DND-41 (cell line): Measurements from ENCODE around the gene PTPRG.
A peak's percentile ranks its signal among the peaks of the same experiment; 100 is the strongest.

Experiments used
- ATAC-seq: fragments of 200-7000 bp; cut with Tn5 transposase; 3 replicates; pipeline ENCODE4 v1.9.1; 2021; ENCODE audit warnings: low read depth; ENCODE audit not compliant: insufficient read depth
- DNase-seq: peaks from one replicate; pipeline ENCODE4 v3.0.0-alpha.2; 2020
- H2AFZ ChIP-seq: 2 replicates; pipeline ENCODE4 v1.6.0; 2012; ENCODE audit warnings: low read depth, low read length
- H3K27ac ChIP-seq: 2 replicates; pipeline ENCODE4 v1.5.1; 2012; ENCODE audit warnings: low read length, inconsistent platforms
- H3K27me3 ChIP-seq: fragments of 200-600 bp; sonication (generic); 2 replicates; pipeline ENCODE4 v1.6.0; 2012; ENCODE audit warnings: low read length, mild to moderate bottlenecking, inconsistent platforms; ENCODE audit not compliant: insufficient read depth, poor library complexity
- H3K36me3 ChIP-seq: 2 replicates; pipeline ENCODE4 v1.5.1; 2012; ENCODE audit warnings: low read length, inconsistent platforms; ENCODE audit not compliant: insufficient read depth
- H3K4me1 ChIP-seq: 2 replicates; pipeline ENCODE4 v1.5.1; 2012; ENCODE audit warnings: mild to moderate bottlenecking, low read length; ENCODE audit not compliant: insufficient read depth
- H3K4me2 ChIP-seq: 2 replicates; pipeline ENCODE4 v1.6.0; 2012; ENCODE audit warnings: mild to moderate bottlenecking, moderate library complexity, low read length, inconsistent platforms; ENCODE audit not compliant: insufficient read depth
- H3K4me3 ChIP-seq, 2 experiments: fragments of 200-600 bp in 1 of 2; shearing (Covaris generic) in 1 of 2; 2 replicates each; pipeline ENCODE4 v1.5.1; 2012 to 2016; ENCODE audit warnings: inconsistent platforms in 2 of 2, low read length in 2 of 2, mild to moderate bottlenecking in 2 of 2, low read depth in 1 of 2, moderate library complexity in 1 of 2
- H3K79me2 ChIP-seq: 2 replicates; pipeline ENCODE4 v1.6.0; 2012; ENCODE audit warnings: low read length, inconsistent platforms; ENCODE audit not compliant: insufficient read depth
- H3K9ac ChIP-seq: 2 replicates; pipeline ENCODE4 v1.6.0; 2012; ENCODE audit warnings: low read depth, mild to moderate bottlenecking, inconsistent platforms, low read length, moderate library complexity
- H3K9me3 ChIP-seq: 2 replicates; pipeline ENCODE4 v1.5.1; 2012; ENCODE audit warnings: low read length, moderate library complexity, mild to moderate bottlenecking, inconsistent platforms; ENCODE audit not compliant: insufficient read depth, severe bottlenecking
- H4K20me1 ChIP-seq: 2 replicates; pipeline ENCODE4 v1.6.0; 2012; ENCODE audit warnings: low read length; ENCODE audit not compliant: insufficient read depth
- EZH2 ChIP-seq: IDR thresholded peaks from 3 replicates; pipeline ENCODE4 v1.6.1; 2012; ENCODE audit warnings: borderline replicate concordance, low read depth, mild to moderate bottlenecking, moderate library complexity, low read length, inconsistent platforms; ENCODE audit not compliant: severe bottlenecking
- TF ChIP-seq, protein P1 (sequence below): IDR thresholded peaks from 2 replicates; pipeline ENCODE4 v1.5.1; 2012; ENCODE audit warnings: borderline replicate concordance, low read length, moderate library complexity, mild to moderate bottlenecking; ENCODE audit not compliant: poor library complexity, severe bottlenecking; ENCODE audit errors: extremely low read depth

PTPRG gene

DNA sequence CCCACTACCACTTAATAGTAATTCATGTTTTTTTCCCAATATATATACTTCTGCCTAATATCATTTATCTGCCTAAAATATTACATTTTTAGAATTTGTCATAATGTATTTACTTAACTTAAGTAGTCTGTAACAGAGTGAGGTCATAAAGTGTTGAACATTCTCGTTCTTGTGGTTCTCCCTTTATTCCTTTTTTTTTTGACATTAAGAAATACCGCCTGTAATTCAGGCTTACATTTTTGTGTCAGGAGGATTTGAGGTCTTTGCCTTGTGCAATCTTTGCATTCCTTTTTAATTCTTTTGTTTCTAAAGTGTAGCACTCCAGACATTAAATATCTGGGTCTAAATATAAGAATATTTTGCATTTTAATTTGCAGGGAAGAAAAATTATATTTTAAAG lies 315.4 kb downstream of the PTPRG start:
- H3K79me2 ChIP-seq = no peaks in the 10 kb centered on the region
- peaks cover 25% of the 10 kb centered on the region for H3K4me1 ChIP-seq
- H2AFZ ChIP-seq = no peak overlapping the region
- H3K36me3 ChIP-seq = no peaks in the 10 kb centered on the region
- no peak overlapping the region for H3K4me2 ChIP-seq
- no peak overlapping the region for H3K4me3 ChIP-seq
- peaks cover 4% of the 10 kb centered on the region; the same call in 1 of the 2 replicates for H4K20me1 ChIP-seq
- no peak for DNase-seq
- TF ChIP-seq, protein P1, sequence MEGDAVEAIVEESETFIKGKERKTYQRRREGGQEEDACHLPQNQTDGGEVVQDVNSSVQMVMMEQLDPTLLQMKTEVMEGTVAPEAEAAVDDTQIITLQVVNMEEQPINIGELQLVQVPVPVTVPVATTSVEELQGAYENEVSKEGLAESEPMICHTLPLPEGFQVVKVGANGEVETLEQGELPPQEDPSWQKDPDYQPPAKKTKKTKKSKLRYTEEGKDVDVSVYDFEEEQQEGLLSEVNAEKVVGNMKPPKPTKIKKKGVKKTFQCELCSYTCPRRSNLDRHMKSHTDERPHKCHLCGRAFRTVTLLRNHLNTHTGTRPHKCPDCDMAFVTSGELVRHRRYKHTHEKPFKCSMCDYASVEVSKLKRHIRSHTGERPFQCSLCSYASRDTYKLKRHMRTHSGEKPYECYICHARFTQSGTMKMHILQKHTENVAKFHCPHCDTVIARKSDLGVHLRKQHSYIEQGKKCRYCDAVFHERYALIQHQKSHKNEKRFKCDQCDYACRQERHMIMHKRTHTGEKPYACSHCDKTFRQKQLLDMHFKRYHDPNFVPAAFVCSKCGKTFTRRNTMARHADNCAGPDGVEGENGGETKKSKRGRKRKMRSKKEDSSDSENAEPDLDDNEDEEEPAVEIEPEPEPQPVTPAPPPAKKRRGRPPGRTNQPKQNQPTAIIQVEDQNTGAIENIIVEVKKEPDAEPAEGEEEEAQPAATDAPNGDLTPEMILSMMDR = no peak
- TF ChIP-seq EZH2 = no peak
- H3K27me3 ChIP-seq = no peaks in the 10 kb centered on the region
- H3K27ac ChIP-seq = no peak overlapping the region
- no peaks in the 10 kb centered on the region for H3K9me3 ChIP-seq
- ATAC-seq = no peak
- no peak overlapping the region for H3K9ac ChIP-seq

DNA sequence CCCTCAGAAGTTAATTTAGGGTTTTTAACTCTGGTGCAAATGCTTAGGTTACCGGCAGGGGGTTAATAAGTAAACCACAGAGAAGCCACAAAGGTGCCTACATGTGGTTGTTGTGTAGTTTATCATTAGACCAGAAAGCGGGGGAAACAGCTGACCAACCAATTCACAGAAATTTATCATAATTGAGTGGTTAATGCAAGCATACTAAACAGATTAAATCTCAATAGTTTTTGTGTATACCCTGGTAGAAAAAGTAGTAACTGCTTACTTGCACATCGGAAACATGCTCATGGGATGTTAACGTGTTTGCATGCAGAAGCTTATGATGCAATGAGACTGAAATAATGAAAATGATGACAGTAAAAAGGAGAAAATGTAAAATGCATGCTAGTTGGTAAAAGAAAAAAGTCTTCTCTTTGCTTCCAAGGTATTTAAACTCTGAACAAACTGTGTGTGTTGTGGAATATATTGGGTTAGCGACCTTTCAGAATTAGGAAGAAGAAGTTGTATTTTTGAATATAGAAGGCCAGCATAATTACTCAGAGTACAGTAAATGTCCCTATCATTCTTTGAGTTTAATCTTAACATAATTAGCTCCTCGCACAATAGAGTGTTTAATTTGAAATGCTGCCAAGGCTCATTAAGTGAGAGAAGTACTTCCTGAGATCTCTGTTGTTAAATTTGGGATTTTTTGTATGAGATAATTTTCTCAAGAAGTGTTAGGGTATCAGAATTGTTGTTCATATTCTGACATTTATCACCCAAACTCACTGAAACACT lies 316.2 kb downstream of the PTPRG start:
- H3K27me3 ChIP-seq = no peaks in the 10 kb centered on the region
- H3K79me2 ChIP-seq = no peaks in the 10 kb centered on the region
- H3K36me3 ChIP-seq = no peaks in the 10 kb centered on the region
- H3K4me2 ChIP-seq = no peak overlapping the region
- H2AFZ ChIP-seq = no peak overlapping the region
- TF ChIP-seq, protein P1 = peak; percentile 31
- TF ChIP-seq EZH2 = no peak
- H4K20me1 ChIP-seq = peaks cover 4% of the 10 kb centered on the region; the same call in 1 of the 2 replicates
- no peak overlapping the region for H3K27ac ChIP-seq
- peaks cover 25% of the 10 kb centered on the region for H3K4me1 ChIP-seq
- no peak overlapping the region for H3K9ac ChIP-seq
- no peaks in the 10 kb centered on the region for H3K9me3 ChIP-seq
- DNase-seq = peak; percentile 21
- H3K4me3 ChIP-seq = no peak overlapping the region
- ATAC-seq = peak; percentile 66

DNA sequence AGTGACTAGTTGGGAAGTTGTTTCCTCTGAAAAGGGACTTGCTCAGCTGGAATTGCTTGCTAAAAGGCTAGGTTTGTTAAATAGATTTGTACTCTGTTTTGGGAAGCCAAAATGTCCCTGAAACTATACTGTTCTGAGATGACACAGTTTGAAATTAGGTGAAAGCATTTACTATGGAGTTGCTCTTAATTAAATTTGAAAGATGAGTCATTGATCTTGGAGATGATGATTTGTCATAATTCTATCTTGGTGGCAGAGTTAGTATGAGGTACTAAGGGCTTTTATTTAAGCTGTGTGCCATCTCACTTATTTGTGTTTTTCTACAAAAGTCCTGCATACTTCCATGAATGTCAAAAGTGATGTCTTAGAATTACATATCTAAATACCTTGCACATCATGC lies 320.9 kb downstream of the PTPRG start:
- Histone ChIP-seq H3K27ac (no peak overlapping the region), H3K4me3 (no peak overlapping the region), H3K36me3 (no peaks in the 10 kb centered on the region), H3K79me2 (no peaks in the 10 kb centered on the region), H3K9ac (no peak overlapping the region), H3K4me1 (peaks cover 5% of the 10 kb centered on the region), H3K4me2 (no peak overlapping the region), H2AFZ (no peak overlapping the region), H3K27me3 (no peaks in the 10 kb centered on the region), H3K9me3 (no peaks in the 10 kb centered on the region), H4K20me1 (peaks cover 4% of the 10 kb centered on the region; the same call in 1 of the 2 replicates)
- ATAC-seq (no peak), DNase-seq (no peak)
- no peak for TF ChIP-seq EZH2
- TF ChIP-seq, protein P1 = no peak
